ENCODE measurements around the gene SRPK2. TPM values are rescaled to one million over a fixed set of nuclear protein-coding genes. Genes with fewer than 3 reads are reported as not detected.

The SRPK2 gene
- total RNA-seq, 1 donor from 2014 or later: 69.5 TPM

GRCh38 chr7:105206985-105207384, 181.7 kb downstream of the SRPK2 start:
- H3K4me1 Mint-ChIP-seq (ENCODE audit: unreplicated experiment): peaks cover 20% of the 10 kb centered on the region
- H3K4me3 Mint-ChIP-seq (ENCODE audit: unreplicated experiment): no peak overlapping the region
- peaks cover 8% of the 10 kb centered on the region for H3K36me3 Mint-ChIP-seq (ENCODE audit: unreplicated experiment)
- no peak for TF ChIP-seq CTCF (IDR thresholded peaks at IDR 0.05)
- no peak for DNase-seq (ENCODE audit: extremely low spot score, unreplicated experiment)
- no peak overlapping the region for H3K27ac Mint-ChIP-seq (ENCODE audit: unreplicated experiment)
- H3K27me3 Mint-ChIP-seq (ENCODE audit: unreplicated experiment): no peaks in the 10 kb centered on the region
- H3K9me3 Mint-ChIP-seq (ENCODE audit: unreplicated experiment): no peaks in the 10 kb centered on the region

- Mint-ChIP-seq H3K27ac (ENCODE audit: unreplicated experiment) (no peak overlapping the region), H3K36me3 (ENCODE audit: unreplicated experiment) (peaks cover 9% of the 10 kb centered on the region), H3K9me3 (ENCODE audit: unreplicated experiment) (no peaks in the 10 kb centered on the region), H3K4me1 (ENCODE audit: unreplicated experiment) (peaks cover 20% of the 10 kb centered on the region), H3K4me3 (ENCODE audit: unreplicated experiment) (no peak overlapping the region), H3K27me3 (ENCODE audit: unreplicated experiment) (no peaks in the 10 kb centered on the region)
- TF ChIP-seq CTCF (IDR thresholded peaks at IDR 0.05): no peak
- no peak for DNase-seq (ENCODE audit: extremely low spot score, unreplicated experiment)
Measured at GRCh38 chr7:105205592-105206237, 183.0 kb downstream of the SRPK2 start.

GRCh38 chr7:105204953-105205352, 183.8 kb downstream of the SRPK2 start:
- no peak overlapping the region for H3K27ac Mint-ChIP-seq (ENCODE audit: unreplicated experiment)
- no peak overlapping the region for H3K4me3 Mint-ChIP-seq (ENCODE audit: unreplicated experiment)
- DNase-seq (ENCODE audit: extremely low spot score, unreplicated experiment): no peak
- no peaks in the 10 kb centered on the region for H3K27me3 Mint-ChIP-seq (ENCODE audit: unreplicated experiment)
- H3K4me1 Mint-ChIP-seq (ENCODE audit: unreplicated experiment): peaks cover 13% of the 10 kb centered on the region
- peaks cover 13% of the 10 kb centered on the region for H3K36me3 Mint-ChIP-seq (ENCODE audit: unreplicated experiment)
- no peak for TF ChIP-seq CTCF (IDR thresholded peaks at IDR 0.05)
- no peaks in the 10 kb centered on the region for H3K9me3 Mint-ChIP-seq (ENCODE audit: unreplicated experiment)

DNA sequence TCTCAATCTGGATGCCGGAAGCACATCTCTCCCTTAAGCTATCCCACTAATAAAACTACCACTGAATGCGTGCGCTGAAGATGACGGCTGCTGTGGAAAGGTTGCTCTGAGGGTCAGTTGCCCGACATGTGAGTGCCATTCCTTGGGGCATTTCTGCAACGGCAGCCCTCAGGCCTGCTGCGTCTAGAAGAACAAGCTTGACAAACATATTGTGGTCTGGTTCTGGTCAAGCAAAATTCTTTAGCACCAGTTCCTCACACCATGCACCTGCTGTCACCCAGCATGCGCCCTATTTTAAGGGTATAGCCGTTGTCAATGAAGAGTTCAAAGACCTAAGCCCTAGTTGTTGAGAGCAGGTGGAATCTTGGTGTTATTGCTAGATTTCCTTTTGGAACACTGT, 184.2 kb downstream of the SRPK2 start:
- no peak overlapping the region for H3K27ac Mint-ChIP-seq (ENCODE audit: unreplicated experiment)
- DNase-seq (ENCODE audit: extremely low spot score, unreplicated experiment): no peak
- no peaks in the 10 kb centered on the region for H3K27me3 Mint-ChIP-seq (ENCODE audit: unreplicated experiment)
- no peak overlapping the region for H3K4me3 Mint-ChIP-seq (ENCODE audit: unreplicated experiment)
- no peaks in the 10 kb centered on the region for H3K9me3 Mint-ChIP-seq (ENCODE audit: unreplicated experiment)
- H3K36me3 Mint-ChIP-seq (ENCODE audit: unreplicated experiment): peaks cover 13% of the 10 kb centered on the region
- no peak for TF ChIP-seq CTCF (IDR thresholded peaks at IDR 0.05)
- H3K4me1 Mint-ChIP-seq (ENCODE audit: unreplicated experiment): peaks cover 11% of the 10 kb centered on the region

- no peak for DNase-seq (ENCODE audit: extremely low spot score, unreplicated experiment)
- Mint-ChIP-seq H3K4me1 (ENCODE audit: unreplicated experiment) (peaks cover 17% of the 10 kb centered on the region), H3K36me3 (ENCODE audit: unreplicated experiment) (peaks cover 13% of the 10 kb centered on the region), H3K4me3 (ENCODE audit: unreplicated experiment) (no peak overlapping the region), H3K27ac (ENCODE audit: unreplicated experiment) (no peak overlapping the region), H3K9me3 (ENCODE audit: unreplicated experiment) (no peaks in the 10 kb centered on the region), H3K27me3 (ENCODE audit: unreplicated experiment) (no peaks in the 10 kb centered on the region)
- TF ChIP-seq CTCF (IDR thresholded peaks at IDR 0.05): no peak
Measured at GRCh38 chr7:105202616-105203015, 186.1 kb downstream of the SRPK2 start.
